ENCODE data around the gene TM9SF3.
"Not testable (repeated sequence)": the region's sequence is repeated elsewhere in the genome, so short reads cannot be mapped to it uniquely, and the experiment has no call there.

The TM9SF3 gene

GRCh38 chr10:96568402-96568801 is 18.4 kb downstream of the TM9SF3 start:
- DNase-seq (ENCODE audit: low read depth) = no peak

- DNase-seq (ENCODE audit: low read depth) = no peak
Measured at GRCh38 chr10:96565774-96566173, 21.0 kb downstream of the TM9SF3 start.

GRCh38 chr10:96560966-96561887 is 25.6 kb downstream of the TM9SF3 start:
- DNase-seq (ENCODE audit: low read depth) = no peak

- DNase-seq (ENCODE audit: low read depth) = no peak
Measured at GRCh38 chr10:96560489-96560888, 26.3 kb downstream of the TM9SF3 start.

- DNase-seq (ENCODE audit: low read depth) = no peak
Measured at GRCh38 chr10:96556003-96556402, 30.8 kb downstream of the TM9SF3 start.

GRCh38 chr10:96555330-96555729 is 31.5 kb downstream of the TM9SF3 start:
- no peak for DNase-seq (ENCODE audit: low read depth)

- DNase-seq (ENCODE audit: low read depth) = no peak
Measured at GRCh38 chr10:96548589-96548988, 38.2 kb downstream of the TM9SF3 start.

GRCh38 chr10:96545558-96545957 is 41.3 kb downstream of the TM9SF3 start:
- not testable (repeated sequence) for DNase-seq (ENCODE audit: low read depth)

GRCh38 chr10:96541921-96542320 is 44.9 kb downstream of the TM9SF3 start:
- no peak for DNase-seq (ENCODE audit: low read depth)

GRCh38 chr10:96540240-96540639 is 46.6 kb downstream of the TM9SF3 start:
- no peak for DNase-seq (ENCODE audit: low read depth)

- no peak for DNase-seq (ENCODE audit: low read depth)
Measured at GRCh38 chr10:96538683-96539082, 48.1 kb downstream of the TM9SF3 start.

GRCh38 chr10:96536129-96536528 is 50.7 kb downstream of the TM9SF3 start:
- no peak for DNase-seq (ENCODE audit: low read depth)

GRCh38 chr10:96532523-96532922 is 54.3 kb downstream of the TM9SF3 start:
- no peak for DNase-seq (ENCODE audit: low read depth)

- no peak for DNase-seq (ENCODE audit: low read depth)
Measured at GRCh38 chr10:96529634-96530279, 57.1 kb downstream of the TM9SF3 start.

- DNase-seq (ENCODE audit: low read depth) = no peak
Measured at GRCh38 chr10:96524741-96525140, 62.1 kb downstream of the TM9SF3 start.

- DNase-seq (ENCODE audit: low read depth) = no peak
Measured at GRCh38 chr10:96517284-96517683, 69.5 kb downstream of the TM9SF3 start.

GRCh38 chr10:96516337-96516736 is 70.5 kb downstream of the TM9SF3 start:
- no peak for DNase-seq (ENCODE audit: low read depth)

- peak; percentile 51 for DNase-seq (ENCODE audit: low read depth)
Measured at GRCh38 chr10:96513698-96514561, 72.9 kb downstream of the TM9SF3 start, which contains the start of gene TLL2. TLL2 (minus strand) TSS chr10:96513926; CDS start chr10:96513685, 241 bp downstream.

GRCh38 chr10:96513305-96513697 is 73.5 kb downstream of the TM9SF3 start:
- DNase-seq (ENCODE audit: low read depth) = peak; percentile 25

- no peak for DNase-seq (ENCODE audit: low read depth)
Measured at GRCh38 chr10:96512524-96513304, 74.1 kb downstream of the TM9SF3 start.
